Mucosa of gallbladder (tissue), 1 donor: ENCODE measurements around the gene IRAK4. TPM values are rescaled to one million over a fixed set of nuclear protein-coding genes. Genes with fewer than 3 reads are reported as not detected.

Experiments used
- DNase-seq: peaks from one replicate; pipeline ENCODE4 v3.0.0-alpha.2; 2020; ENCODE audit warnings: low spot score
- total RNA-seq: library from RNA; stranded (reverse); gene quantifications from one replicate; pipeline ENCODE4 v1.2.1, GENCODE V29; 2021
- donor health status: DM: no; HTN: no; CAD: no.

Gene IRAK4
- total RNA-seq, 1 donor from 2014 or later, result 22.6 TPM

- DNase-seq, result no peak
Measured at GRCh38 chr12:43766291-43766690, 7.5 kb downstream of the IRAK4 start.

- no peak for DNase-seq
Measured at GRCh38 chr12:43776498-43776897, 17.7 kb downstream of the IRAK4 start.

DNA sequence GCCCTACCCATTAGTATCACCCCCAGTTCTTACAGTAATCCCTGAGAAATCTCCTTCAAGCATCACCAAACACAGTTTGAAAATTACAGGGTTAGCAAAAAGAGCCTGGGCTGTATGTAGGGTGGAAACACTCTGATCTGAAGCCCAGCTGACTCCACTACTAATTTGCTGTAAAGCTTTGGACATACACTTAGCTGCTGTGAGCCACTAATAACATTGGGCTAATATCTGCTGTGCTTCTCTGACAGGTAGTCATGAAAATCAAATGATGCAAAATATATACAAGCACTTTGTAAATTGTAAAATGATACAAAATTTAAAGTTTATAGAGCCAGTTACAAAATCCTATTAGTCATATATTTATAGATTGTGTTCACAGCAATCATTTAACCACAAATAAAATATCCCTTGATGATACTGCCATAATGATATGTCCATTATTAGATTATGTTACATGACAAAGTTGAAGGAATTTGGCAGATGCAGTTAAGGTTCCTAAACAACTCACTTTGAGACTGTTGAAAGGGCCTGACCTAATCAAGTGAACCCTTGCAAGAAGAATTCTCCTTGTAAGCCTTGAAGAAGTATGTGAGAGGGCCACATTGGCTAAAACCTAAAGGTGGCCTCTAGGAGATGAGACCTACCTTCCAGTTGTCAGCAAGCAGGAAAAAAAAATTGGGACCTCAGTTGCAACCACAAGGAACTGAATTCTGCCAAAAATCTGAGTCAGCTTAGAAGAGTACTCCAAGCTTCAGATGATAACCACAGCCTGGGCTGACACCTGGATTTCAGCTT is 28.3 kb downstream of the IRAK4 start:
- DNase-seq, result no peak

GRCh38 chr12:43789941-43790340 is 31.2 kb downstream of the IRAK4 start:
- DNase-seq, result no peak

DNA sequence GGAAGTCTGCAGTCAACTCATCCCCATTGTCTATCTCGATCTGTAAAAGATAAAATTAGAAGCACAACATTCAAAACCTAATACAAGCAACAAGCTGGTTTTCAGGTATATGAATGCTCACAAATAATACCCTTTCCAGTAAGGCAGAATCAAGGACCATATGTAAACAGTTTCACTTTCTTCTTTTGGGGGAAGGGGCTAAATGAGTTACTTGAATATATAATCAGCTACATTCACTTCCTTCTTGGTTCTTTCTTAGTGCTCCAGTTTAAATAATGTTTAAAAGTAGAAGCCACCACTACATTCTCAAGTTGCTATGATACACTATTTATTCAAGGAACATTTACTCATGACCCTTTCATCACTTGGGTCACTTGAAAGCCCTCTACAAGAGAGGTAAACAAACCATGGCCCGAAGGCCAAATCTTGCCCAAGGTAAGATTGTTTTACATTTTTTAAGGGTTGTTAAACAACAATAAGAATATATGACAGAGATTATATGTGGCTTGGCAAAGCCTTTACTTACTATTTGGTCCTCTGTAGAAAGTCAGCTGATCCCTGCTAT is 37.0 kb downstream of the IRAK4 start:
- no peak for DNase-seq

GRCh38 chr12:43797561-43798217 is 38.9 kb downstream of the IRAK4 start:
- no peak for DNase-seq

- DNase-seq, result no peak
Measured at GRCh38 chr12:43805149-43805859, 46.6 kb downstream of the IRAK4 start.

- peak; percentile 88 for DNase-seq
Measured at GRCh38 chr12:43805860-43806736, 47.3 kb downstream of the IRAK4 start, which contains the start of gene TWF1. Gene TWF1, minus strand, starts transcription at chr12:43806317. Its CDS starts 72 bp downstream, at chr12:43806245.

DNA sequence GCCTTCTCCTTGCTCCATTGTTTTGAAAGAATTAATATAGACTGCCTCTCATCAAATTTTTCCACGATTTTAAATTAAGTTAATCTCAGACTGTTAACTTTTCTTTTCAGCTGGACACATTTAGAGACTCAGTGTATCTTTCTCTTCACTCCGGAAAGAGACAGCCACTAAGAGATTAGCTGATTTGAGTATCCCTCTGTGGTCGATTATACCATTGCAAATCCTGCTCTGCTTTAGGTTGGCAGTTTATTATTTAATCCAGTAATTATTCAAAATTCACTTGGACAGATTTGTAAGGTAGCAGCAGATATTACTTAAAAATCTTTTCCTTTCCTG is 48.0 kb downstream of the IRAK4 start:
- no peak for DNase-seq

- DNase-seq, result no peak
Measured at GRCh38 chr12:43807386-43807785, 48.6 kb downstream of the IRAK4 start.

GRCh38 chr12:43812057-43812456 is 53.3 kb downstream of the IRAK4 start:
- no peak for DNase-seq

DNA sequence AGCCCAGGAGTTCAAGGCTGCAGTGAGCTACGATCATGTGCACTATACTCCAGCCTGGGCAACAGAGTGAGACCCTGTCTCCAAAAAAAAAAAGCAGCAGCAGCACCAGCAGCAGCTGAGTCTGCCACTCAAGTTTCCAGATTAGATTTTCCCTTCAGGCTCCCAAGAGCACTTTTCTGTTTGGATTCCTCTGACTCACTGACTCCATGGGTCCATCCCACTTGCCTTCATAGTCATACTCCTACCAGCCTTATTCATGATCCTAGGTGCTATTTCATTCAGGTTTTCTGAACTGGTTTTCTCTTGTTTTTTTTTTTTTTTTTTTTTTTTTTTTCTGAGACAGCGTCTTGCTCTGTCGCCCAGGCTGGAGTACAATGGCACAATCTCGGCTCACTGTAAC is 54.2 kb downstream of the IRAK4 start:
- no peak for DNase-seq

DNA sequence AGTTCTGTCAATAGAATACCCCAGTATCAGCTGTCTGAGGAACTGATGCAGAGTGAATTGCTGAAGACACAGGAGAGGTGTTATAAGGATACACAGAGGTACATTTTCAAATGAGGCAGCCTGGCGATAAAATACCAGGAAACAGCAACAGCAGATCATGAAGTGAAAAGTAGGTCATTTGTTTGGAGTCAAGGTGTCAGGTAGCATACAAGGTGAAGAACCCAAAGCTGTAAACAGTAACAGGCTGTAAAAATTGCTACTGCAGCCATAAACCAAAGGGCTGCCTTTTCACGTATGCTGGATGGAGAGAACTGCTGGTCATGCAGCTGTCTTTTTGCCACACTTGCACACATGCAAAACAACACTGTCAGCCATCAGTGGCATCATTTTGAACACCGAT is 56.7 kb downstream of the IRAK4 start:
- no peak for DNase-seq

- DNase-seq, result no peak
Measured at GRCh38 chr12:43816168-43816567, 57.4 kb downstream of the IRAK4 start.

DNA sequence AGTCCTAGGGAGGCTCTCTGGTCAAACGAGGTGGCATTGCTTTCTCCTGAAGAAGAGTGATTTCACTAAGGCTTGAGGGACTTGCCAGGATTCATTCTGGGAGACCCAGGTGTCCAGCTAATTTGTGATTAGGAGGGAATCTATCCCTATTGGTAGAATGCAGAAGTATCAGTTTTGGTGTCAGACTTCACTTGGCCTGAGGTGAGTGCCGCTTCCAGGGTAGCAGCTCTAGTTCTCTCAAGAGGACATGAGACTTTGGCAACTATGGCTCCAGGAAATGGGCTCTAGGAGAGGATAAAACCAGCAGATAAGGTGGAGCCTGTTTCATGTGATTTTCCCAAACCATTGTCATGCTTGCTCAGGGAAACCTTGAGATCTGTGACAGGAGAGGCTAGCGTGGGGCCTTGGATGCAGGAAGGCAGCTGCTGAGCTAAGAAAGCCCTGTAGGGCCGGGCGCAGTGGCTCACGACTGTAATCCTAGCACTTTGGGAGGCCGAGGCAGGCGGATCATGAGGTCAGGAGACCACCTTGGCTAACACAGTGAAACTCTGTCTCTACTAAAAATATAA is 65.5 kb downstream of the IRAK4 start:
- DNase-seq, result no peak

DNA sequence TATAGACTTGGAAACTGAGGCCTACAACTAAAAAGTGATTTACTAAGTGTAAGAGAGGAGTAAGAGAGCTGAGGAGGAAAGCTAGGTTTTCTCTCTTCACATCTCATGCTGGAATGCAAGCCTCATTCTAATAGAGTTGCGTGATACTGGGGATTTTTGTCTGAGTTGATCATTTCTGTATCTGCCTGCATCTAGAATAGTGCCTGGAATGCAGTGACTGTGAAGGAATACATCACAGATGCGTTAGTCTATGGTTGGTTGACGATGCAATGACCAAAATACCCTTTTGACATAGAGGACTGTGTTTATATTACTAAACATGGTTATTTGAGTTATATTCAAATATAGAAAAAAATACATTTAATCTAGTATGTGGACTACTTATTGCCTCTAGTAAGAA is 67.9 kb downstream of the IRAK4 start:
- DNase-seq, result no peak

- DNase-seq, result no peak
Measured at GRCh38 chr12:43827093-43827492, 68.3 kb downstream of the IRAK4 start.

DNA sequence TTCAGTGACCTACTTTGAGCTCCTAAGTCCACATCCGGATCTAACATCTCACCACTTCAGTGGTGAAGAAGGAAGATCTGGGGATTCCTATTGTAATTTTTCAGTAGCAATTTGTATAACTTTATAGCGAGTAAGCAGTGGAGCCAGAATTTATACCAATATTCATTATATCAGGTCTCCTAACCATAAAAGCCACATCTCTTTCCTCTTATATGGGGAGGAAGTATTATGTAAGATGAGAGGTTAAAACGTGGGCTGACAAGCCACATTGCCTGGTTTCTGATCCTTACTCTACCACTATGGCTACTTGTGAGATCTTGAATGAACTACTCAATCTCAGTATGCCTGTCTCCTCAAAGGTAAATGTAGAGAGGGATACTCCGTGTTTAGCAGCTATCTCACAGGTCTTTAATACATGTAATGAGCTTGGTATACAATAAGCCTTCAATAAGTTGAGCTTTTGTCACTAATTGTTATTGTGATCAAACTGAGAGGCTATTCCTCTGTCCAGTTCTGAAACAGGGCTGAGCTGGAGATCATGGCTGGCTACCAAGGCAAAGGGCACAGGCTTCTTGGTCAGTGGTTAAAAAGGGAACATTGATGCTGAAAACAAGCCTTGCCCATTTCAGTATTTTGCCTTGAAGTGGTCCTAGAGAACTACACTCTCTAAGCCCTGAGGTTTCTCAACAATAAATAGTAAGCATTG is 73.9 kb downstream of the IRAK4 start:
- no peak for DNase-seq

- no peak for DNase-seq
Measured at GRCh38 chr12:43835264-43835655, 76.5 kb downstream of the IRAK4 start.

GRCh38 chr12:43835656-43836474 is 77.1 kb downstream of the IRAK4 start, which contains the start of gene TMEM117:
Gene TMEM117, plus strand, starts transcription at chr12:43836081.
- peak; percentile 53 for DNase-seq
